ENCODE results near the gene TRIM2. TPM values are rescaled to one million over a fixed set of nuclear protein-coding genes. Genes with fewer than 3 reads are reported as not detected.

The TRIM2 gene
- total and polyA plus RNA-seq, 2 experiments from 2014 or later = 22.0 to 61.5 TPM

DNA sequence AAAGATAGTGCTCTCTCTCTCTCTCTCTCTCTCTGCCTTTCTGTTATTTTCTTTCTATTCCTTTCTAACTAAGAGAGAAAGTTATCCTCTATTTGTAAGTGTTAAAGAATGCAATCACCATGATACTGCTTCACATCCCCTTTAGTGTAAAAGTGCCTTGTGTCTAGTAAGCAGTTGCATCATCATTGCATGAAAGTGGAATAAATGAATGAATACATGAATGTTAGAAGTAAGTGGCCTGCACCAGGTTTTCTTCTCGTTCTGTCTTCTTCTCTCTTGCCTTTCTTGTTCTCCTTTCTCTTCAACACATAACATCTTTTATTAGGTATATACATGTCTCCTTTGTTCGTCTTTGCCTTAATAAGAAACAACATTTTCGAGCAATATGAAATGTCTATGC, 35.2 kb downstream of the TRIM2 start:
- H3F3A ChIP-seq (replicated peaks; ENCODE audit: low read depth) = peaks cover 3% of the 10 kb centered on the region; the same call in 1 of the 2 replicates

More for the DNA sequence above, 35.2 kb downstream of the TRIM2 start:
- DNase-seq (ENCODE audit: low spot score) = no peak
- no peak overlapping the region for H3K27ac ChIP-seq (ENCODE audit: low read depth)
- peaks cover 10% of the 10 kb centered on the region for H3K27me3 Mint-ChIP-seq (ENCODE audit: insufficient read depth, low read depth, poor library complexity)
- H3K27ac Mint-ChIP-seq = no peak overlapping the region
- no peaks in the 10 kb centered on the region for H3K36me3 ChIP-seq (ENCODE audit: insufficient read depth)
- no peak for TF ChIP-seq EZH2 (IDR thresholded peaks at IDR 0.05; ENCODE audit: low read depth, unreplicated experiment)
- TF ChIP-seq CREB1 (CRISPR knock-in tag; IDR thresholded peaks at IDR 0.05; ENCODE audit: low read depth) = no peak
- no peak for TF ChIP-seq NANOG (IDR thresholded peaks at IDR 0.05; ENCODE audit: borderline replicate concordance)
- no peak for TF ChIP-seq JUNB (IDR thresholded peaks at IDR 0.05; ENCODE audit: unreplicated experiment)
- TF ChIP-seq ZNF331 (CRISPR knock-in tag; IDR thresholded peaks at IDR 0.05; ENCODE audit: low read depth) = no peak
- no peak for TF ChIP-seq ZNF114 (CRISPR knock-in tag; IDR thresholded peaks at IDR 0.05)
- TF ChIP-seq POLR2AphosphoS5 (IDR thresholded peaks at IDR 0.05; ENCODE audit: low read depth) = no peak
- TF ChIP-seq, protein P1, sequence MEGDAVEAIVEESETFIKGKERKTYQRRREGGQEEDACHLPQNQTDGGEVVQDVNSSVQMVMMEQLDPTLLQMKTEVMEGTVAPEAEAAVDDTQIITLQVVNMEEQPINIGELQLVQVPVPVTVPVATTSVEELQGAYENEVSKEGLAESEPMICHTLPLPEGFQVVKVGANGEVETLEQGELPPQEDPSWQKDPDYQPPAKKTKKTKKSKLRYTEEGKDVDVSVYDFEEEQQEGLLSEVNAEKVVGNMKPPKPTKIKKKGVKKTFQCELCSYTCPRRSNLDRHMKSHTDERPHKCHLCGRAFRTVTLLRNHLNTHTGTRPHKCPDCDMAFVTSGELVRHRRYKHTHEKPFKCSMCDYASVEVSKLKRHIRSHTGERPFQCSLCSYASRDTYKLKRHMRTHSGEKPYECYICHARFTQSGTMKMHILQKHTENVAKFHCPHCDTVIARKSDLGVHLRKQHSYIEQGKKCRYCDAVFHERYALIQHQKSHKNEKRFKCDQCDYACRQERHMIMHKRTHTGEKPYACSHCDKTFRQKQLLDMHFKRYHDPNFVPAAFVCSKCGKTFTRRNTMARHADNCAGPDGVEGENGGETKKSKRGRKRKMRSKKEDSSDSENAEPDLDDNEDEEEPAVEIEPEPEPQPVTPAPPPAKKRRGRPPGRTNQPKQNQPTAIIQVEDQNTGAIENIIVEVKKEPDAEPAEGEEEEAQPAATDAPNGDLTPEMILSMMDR (conservative IDR thresholded peaks at IDR 0.05; ENCODE audit: low read depth in 2 of 2) = no peak
- no peak for TF ChIP-seq EZH2phosphoT487 (IDR thresholded peaks at IDR 0.05; ENCODE audit: unreplicated experiment)
- TF ChIP-seq STAT1 (IDR thresholded peaks at IDR 0.05; ENCODE audit: unreplicated experiment) = no peak
- TF ChIP-seq, protein P2, sequence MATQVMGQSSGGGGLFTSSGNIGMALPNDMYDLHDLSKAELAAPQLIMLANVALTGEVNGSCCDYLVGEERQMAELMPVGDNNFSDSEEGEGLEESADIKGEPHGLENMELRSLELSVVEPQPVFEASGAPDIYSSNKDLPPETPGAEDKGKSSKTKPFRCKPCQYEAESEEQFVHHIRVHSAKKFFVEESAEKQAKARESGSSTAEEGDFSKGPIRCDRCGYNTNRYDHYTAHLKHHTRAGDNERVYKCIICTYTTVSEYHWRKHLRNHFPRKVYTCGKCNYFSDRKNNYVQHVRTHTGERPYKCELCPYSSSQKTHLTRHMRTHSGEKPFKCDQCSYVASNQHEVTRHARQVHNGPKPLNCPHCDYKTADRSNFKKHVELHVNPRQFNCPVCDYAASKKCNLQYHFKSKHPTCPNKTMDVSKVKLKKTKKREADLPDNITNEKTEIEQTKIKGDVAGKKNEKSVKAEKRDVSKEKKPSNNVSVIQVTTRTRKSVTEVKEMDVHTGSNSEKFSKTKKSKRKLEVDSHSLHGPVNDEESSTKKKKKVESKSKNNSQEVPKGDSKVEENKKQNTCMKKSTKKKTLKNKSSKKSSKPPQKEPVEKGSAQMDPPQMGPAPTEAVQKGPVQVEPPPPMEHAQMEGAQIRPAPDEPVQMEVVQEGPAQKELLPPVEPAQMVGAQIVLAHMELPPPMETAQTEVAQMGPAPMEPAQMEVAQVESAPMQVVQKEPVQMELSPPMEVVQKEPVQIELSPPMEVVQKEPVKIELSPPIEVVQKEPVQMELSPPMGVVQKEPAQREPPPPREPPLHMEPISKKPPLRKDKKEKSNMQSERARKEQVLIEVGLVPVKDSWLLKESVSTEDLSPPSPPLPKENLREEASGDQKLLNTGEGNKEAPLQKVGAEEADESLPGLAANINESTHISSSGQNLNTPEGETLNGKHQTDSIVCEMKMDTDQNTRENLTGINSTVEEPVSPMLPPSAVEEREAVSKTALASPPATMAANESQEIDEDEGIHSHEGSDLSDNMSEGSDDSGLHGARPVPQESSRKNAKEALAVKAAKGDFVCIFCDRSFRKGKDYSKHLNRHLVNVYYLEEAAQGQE (IDR thresholded peaks at IDR 0.05; ENCODE audit: unreplicated experiment) = no peak
- TF ChIP-seq, protein P3, sequence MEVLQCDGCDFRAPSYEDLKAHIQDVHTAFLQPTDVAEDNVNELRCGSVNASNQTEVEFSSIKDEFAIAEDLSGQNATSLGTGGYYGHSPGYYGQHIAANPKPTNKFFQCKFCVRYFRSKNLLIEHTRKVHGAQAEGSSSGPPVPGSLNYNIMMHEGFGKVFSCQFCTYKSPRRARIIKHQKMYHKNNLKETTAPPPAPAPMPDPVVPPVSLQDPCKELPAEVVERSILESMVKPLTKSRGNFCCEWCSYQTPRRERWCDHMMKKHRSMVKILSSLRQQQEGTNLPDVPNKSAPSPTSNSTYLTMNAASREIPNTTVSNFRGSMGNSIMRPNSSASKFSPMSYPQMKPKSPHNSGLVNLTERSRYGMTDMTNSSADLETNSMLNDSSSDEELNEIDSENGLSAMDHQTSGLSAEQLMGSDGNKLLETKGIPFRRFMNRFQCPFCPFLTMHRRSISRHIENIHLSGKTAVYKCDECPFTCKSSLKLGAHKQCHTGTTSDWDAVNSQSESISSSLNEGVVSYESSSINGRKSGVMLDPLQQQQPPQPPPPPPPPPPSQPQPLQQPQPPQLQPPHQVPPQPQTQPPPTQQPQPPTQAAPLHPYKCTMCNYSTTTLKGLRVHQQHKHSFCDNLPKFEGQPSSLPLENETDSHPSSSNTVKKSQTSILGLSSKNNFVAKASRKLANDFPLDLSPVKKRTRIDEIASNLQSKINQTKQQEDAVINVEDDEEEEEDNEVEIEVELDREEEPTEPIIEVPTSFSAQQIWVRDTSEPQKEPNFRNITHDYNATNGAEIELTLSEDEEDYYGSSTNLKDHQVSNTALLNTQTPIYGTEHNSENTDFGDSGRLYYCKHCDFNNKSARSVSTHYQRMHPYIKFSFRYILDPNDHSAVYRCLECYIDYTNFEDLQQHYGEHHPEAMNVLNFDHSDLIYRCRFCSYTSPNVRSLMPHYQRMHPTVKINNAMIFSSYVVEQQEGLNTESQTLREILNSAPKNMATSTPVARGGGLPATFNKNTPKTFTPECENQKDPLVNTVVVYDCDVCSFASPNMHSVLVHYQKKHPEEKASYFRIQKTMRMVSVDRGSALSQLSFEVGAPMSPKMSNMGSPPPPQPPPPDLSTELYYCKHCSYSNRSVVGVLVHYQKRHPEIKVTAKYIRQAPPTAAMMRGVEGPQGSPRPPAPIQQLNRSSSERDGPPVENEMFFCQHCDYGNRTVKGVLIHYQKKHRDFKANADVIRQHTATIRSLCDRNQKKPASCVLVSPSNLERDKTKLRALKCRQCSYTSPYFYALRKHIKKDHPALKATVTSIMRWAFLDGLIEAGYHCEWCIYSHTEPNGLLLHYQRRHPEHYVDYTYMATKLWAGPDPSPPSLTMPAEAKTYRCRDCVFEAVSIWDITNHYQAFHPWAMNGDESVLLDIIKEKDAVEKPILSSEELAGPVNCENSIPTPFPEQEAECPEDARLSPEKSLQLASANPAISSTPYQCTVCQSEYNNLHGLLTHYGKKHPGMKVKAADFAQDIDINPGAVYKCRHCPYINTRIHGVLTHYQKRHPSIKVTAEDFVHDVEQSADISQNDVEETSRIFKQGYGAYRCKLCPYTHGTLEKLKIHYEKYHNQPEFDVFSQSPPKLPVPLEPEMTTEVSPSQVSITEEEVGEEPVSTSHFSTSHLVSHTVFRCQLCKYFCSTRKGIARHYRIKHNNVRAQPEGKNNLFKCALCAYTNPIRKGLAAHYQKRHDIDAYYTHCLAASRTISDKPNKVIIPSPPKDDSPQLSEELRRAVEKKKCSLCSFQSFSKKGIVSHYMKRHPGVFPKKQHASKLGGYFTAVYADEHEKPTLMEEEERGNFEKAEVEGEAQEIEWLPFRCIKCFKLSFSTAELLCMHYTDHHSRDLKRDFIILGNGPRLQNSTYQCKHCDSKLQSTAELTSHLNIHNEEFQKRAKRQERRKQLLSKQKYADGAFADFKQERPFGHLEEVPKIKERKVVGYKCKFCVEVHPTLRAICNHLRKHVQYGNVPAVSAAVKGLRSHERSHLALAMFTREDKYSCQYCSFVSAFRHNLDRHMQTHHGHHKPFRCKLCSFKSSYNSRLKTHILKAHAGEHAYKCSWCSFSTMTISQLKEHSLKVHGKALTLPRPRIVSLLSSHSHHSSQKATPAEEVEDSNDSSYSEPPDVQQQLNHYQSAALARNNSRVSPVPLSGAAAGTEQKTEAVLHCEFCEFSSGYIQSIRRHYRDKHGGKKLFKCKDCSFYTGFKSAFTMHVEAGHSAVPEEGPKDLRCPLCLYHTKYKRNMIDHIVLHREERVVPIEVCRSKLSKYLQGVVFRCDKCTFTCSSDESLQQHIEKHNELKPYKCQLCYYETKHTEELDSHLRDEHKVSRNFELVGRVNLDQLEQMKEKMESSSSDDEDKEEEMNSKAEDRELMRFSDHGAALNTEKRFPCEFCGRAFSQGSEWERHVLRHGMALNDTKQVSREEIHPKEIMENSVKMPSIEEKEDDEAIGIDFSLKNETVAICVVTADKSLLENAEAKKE (CRISPR knock-in tag; IDR thresholded peaks at IDR 0.05) = no peak
- TF ChIP-seq, protein P4, sequence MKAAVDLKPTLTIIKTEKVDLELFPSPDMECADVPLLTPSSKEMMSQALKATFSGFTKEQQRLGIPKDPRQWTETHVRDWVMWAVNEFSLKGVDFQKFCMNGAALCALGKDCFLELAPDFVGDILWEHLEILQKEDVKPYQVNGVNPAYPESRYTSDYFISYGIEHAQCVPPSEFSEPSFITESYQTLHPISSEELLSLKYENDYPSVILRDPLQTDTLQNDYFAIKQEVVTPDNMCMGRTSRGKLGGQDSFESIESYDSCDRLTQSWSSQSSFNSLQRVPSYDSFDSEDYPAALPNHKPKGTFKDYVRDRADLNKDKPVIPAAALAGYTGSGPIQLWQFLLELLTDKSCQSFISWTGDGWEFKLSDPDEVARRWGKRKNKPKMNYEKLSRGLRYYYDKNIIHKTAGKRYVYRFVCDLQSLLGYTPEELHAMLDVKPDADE (IDR thresholded peaks at IDR 0.05) = no peak
- H4K20me1 ChIP-seq (replicated peaks; ENCODE audit: insufficient read depth) = no peaks in the 10 kb centered on the region; the same call in 1 of the 2 replicates
- H2AFZ ChIP-seq = no peak overlapping the region
- no peaks in the 10 kb centered on the region for H3K9me2 ChIP-seq (ENCODE audit: insufficient read depth)
- H3K4me2 ChIP-seq = no peak overlapping the region
- H3K27me3 ChIP-seq (ENCODE audit: insufficient read depth) = no peaks in the 10 kb centered on the region
- H3K4me1 ChIP-seq (ENCODE audit: insufficient read depth) = peaks cover 24% of the 10 kb centered on the region
- peaks cover 3% of the 10 kb centered on the region; the same call in 2 of the 3 replicates for H3K36me3 Mint-ChIP-seq (ENCODE audit: low read depth)
- H3K4me3 ChIP-seq = no peak overlapping the region
- ATAC-seq = no peak
- peaks cover 17% of the 10 kb centered on the region for H3K79me2 ChIP-seq (replicated peaks; ENCODE audit: insufficient read depth)
- H3K4me1 Mint-ChIP-seq = peaks cover 32% of the 10 kb centered on the region
- no peaks in the 10 kb centered on the region for H3K9me3 Mint-ChIP-seq
- H3K4me3 Mint-ChIP-seq = no peak overlapping the region
